K562 (cell line): ENCODE measurements around the gene ACTN4. TPM values are rescaled to one million over a fixed set of nuclear protein-coding genes. Genes with fewer than 3 reads are reported as not detected.
A peak's percentile ranks its signal among the peaks of the same experiment; 100 is the strongest.

Experiments used
- ATAC-seq: fragments of 200-7000 bp; cut with Tn5 transposase; 3 replicates; pipeline ENCODE4 v1.9.1; 2020; ENCODE audit warnings: moderate library complexity
- BruUV-seq: library from RNA; stranded (reverse); fragments of 400-500 nt; replicated peaks from 2 replicates; lab custom pipeline; 2021; lab: Mats Ljungman, UMichigan
- CTCF ChIA-PET: fragments of 300-600 bp; formaldehyde crosslinking; extraction: SDS; loops from one replicate; lab custom pipeline; 2021; ENCODE audit warnings: low intra/inter-chr PET ratio; lab: Yijun Ruan, JAX
- POLR2A ChIA-PET: fragments of 300-600, 350-650 bp; sonication (Branson Sonifier 250); formaldehyde crosslinking; extraction: SDS; loops from one replicate; lab custom pipeline; 2021; ENCODE audit warnings: antibody characterized with exemption, inconsistent platforms; lab: Yijun Ruan, JAX
- DNase-seq, 4 experiments: peaks; one replicate each; pipeline versions ENCODE4 v3.0.0 to v3.0.0-alpha.2; 2011 to 2018; ENCODE audit warnings: low spot score in 3 of 4, mixed read lengths in 3 of 4; ENCODE audit errors: extremely low read depth in 1 of 4
- FAIRE-seq: peaks from 2 replicates; lab custom pipeline; 2011; peaks lifted over from hg19 to GRCh38; lab: Jason Lieb, UNC
- H2AFZ ChIP-seq: 2 replicates; pipeline ENCODE4 v1.6.0; 2011; ENCODE audit warnings: low read depth, low read length, control low read depth, inconsistent platforms
- H3K27ac ChIP-seq: fragments of 200-600 bp; 3 replicates; pipeline ENCODE4 v1.8.0; 2011; ENCODE audit warnings: low read depth, mild to moderate bottlenecking, control low read depth, inconsistent platforms, low read length, moderate library complexity, mixed read lengths; ENCODE audit errors: extremely low read depth
- H3K27me3 ChIP-seq, 2 experiments: fragments of 300-600 bp in 1 of 2; 2 replicates in 1 of 2; 3 replicates in 1 of 2; pipeline versions ENCODE4 v1.6.0 to v1.8.0; 2011; ENCODE audit warnings: inconsistent platforms in 2 of 2, low read length in 2 of 2, mild to moderate bottlenecking in 1 of 2, mixed read lengths in 1 of 2, moderate library complexity in 1 of 2; ENCODE audit not compliant: control insufficient read depth in 2 of 2, insufficient read depth in 2 of 2
- H3K36me3 ChIP-seq: fragments of 300-600 bp; 3 replicates; pipeline ENCODE4 v1.8.0; 2011; ENCODE audit warnings: mild to moderate bottlenecking, low read length, inconsistent platforms; ENCODE audit not compliant: control insufficient read depth, insufficient read depth
- H3K4me1 ChIP-seq, 2 experiments: fragments of 200-600 bp in 1 of 2; replicated peaks in 1 of 2; 2 replicates in 1 of 2; 3 replicates in 1 of 2; pipeline versions ENCODE4 v1.5.1 to v1.8.0; 2011; ENCODE audit warnings: inconsistent platforms in 2 of 2, low read length in 2 of 2, mild to moderate bottlenecking in 1 of 2, mixed read lengths in 1 of 2, moderate library complexity in 1 of 2; ENCODE audit not compliant: control insufficient read depth in 2 of 2, insufficient read depth in 2 of 2
- H3K4me2 ChIP-seq: 2 replicates; pipeline ENCODE4 v1.6.1; 2011; ENCODE audit warnings: low read length, control low read depth, inconsistent platforms, mixed read lengths; ENCODE audit not compliant: insufficient read depth
- H3K4me3 ChIP-seq: fragments of 200-600 bp; sonication (generic), shearing (Covaris generic); 2 replicates; pipeline ENCODE4 v1.5.1; 2016; ENCODE audit warnings: control low read depth, inconsistent platforms
- H3K79me2 ChIP-seq: fragments of 200-600 bp; 3 replicates; pipeline ENCODE4 v1.8.0; 2011; ENCODE audit warnings: low read length, inconsistent platforms; ENCODE audit not compliant: control insufficient read depth, insufficient read depth
- H3K9ac ChIP-seq, 2 experiments: 2 replicates each; pipeline versions ENCODE4 v1.6.0 to v1.6.1; 2011; ENCODE audit warnings: low read depth in 2 of 2, low read length in 2 of 2, control low read depth in 1 of 2, inconsistent platforms in 1 of 2, mild to moderate bottlenecking in 1 of 2, mixed read lengths in 1 of 2; ENCODE audit not compliant: insufficient read depth in 1 of 2
- H3K9me1 ChIP-seq: one replicate; pipeline ENCODE4 v1.6.0; 2011; ENCODE audit warnings: inconsistent platforms, mild to moderate bottlenecking, low read length, moderate library complexity; ENCODE audit not compliant: control insufficient read depth, insufficient read depth
- H3K9me3 ChIP-seq: replicated peaks from 2 replicates; pipeline ENCODE4 v1.5.1; 2011; ENCODE audit warnings: low read depth, low read length, inconsistent platforms; ENCODE audit not compliant: control insufficient read depth, insufficient read depth
- H4K20me1 ChIP-seq: replicated peaks from 2 replicates; pipeline ENCODE4 v1.6.1; 2011; ENCODE audit warnings: low read length, inconsistent platforms, mixed read lengths; ENCODE audit not compliant: control insufficient read depth, insufficient read depth
- CC2D1A ChIP-seq: fragments of 450-650 bp; IDR thresholded peaks from 2 replicates; pipeline ENCODE4 v1.6.1; 2017; ENCODE audit warnings: mild to moderate bottlenecking
- CEBPZ ChIP-seq: fragments of 150-350 bp; IDR thresholded peaks from 2 replicates; pipeline ENCODE4 v1.6.1; 2014; ENCODE audit warnings: low read depth, mild to moderate bottlenecking, low read length, borderline replicate concordance
- ELK1 ChIP-seq: sonication (generic); formaldehyde crosslinking; IDR thresholded peaks from 2 replicates; pipeline ENCODE4 v1.8.1; 2022; ENCODE audit warnings: missing genetic modification reagents
- NFATC3 ChIP-seq: fragments of 450-650 bp; IDR thresholded peaks from 2 replicates; pipeline ENCODE4 v1.6.1; 2017; ENCODE audit warnings: mild to moderate bottlenecking
- ZBTB1 ChIP-seq: sonication (generic); formaldehyde crosslinking; IDR thresholded peaks from 2 replicates; pipeline ENCODE4 v1.8.1; 2023; ENCODE audit warnings: missing genetic modification reagents, low read depth, mild to moderate bottlenecking, borderline replicate concordance
- ZBTB33 ChIP-seq: sonication (generic); formaldehyde crosslinking; IDR thresholded peaks from 2 replicates; pipeline ENCODE4 v1.8.1; 2023; ENCODE audit warnings: mild to moderate bottlenecking, missing genetic modification reagents
- WGBS: fragments of 100-300 bp; shearing (Covaris generic); methylation state at CpG from one replicate; pipeline ENCODE4 v1.1.6; 2016; ENCODE audit warnings: low coverage, mixed read lengths; ENCODE audit not compliant: insufficient coverage; ENCODE audit errors: missing lambda C conversion rate; 5-methylcytosine and 5-hydroxymethylcytosine counted together
- in situ Hi-C: fragments of 300-500 bp; cut with MboI; formaldehyde crosslinking; loops from 4 replicates; pipeline ENCODE4 v1.15.0; 2018; ENCODE audit warnings: inconsistent platforms, mixed read lengths
- intact Hi-C: fragments of 100-400 bp; cut with micrococcal nuclease; formaldehyde crosslinking; loops from 2 replicates; pipeline ENCODE4 v1.14.2; 2022
- polyA plus RNA-seq, 8 experiments: library from polyadenylated mRNA; depleted of rRNA in 4 of 8; stranded (reverse) in 5 of 8; unstranded in 3 of 8; fragments of >200 nt; fragmentation: Nextera tagmentation in 2 of 8; fragmentation: Illumina TruSeq in 1 of 8; extraction: Ambion mirVana in 2 of 8; extraction: Trizol in 1 of 8; gene quantifications; 2 replicates each; pipeline versions ENCODE4 v1.2.1 to v1.2.3, GENCODE V29; 2011 to 2014; ENCODE audit warnings: inconsistent platforms in 1 of 8, missing spikeins in 1 of 8
- total RNA-seq, 7 experiments: library from RNA; depleted of rRNA in 6 of 7; stranded (reverse); fragments of >200 nt in 6 of 7; fragmentation: Illumina TruSeq in 2 of 7; extraction: Trizol in 2 of 7; gene quantifications; 2 replicates each; pipeline versions ENCODE4 v1.2.1 to v1.2.3, GENCODE V29; 2011 to 2021; ENCODE audit warnings: low replicate concordance in 1 of 7

The ACTN4 gene
- total and polyA plus RNA-seq, 9 of the 15 experiments (the other 6 are each of a cell fraction or from before 2014, with no cell fraction given) = 3.1 to 385 (median 125) TPM

- intact Hi-C loops (loop anchor here (5.0 to 10.0 kb wide), 3 partner anchors 94 to 197 kb away; partner anchors contain the start of genes ECH1, MRPS12 and SARS2), in situ Hi-C loops (no loop called here)
- CTCF ChIA-PET = no interaction called here
- Histone ChIP-seq H3K9me3 (no peaks in the 10 kb centered on the region), H3K9me1 (no peaks in the 10 kb centered on the region), H4K20me1 (no peaks in the 10 kb centered on the region), H3K27ac (no peak overlapping the region), H3K4me3 (no peak overlapping the region), H3K9ac (peak overlapping the region; percentile 50 to 89; a peak in 2 of 4 replicates), H3K36me3 (0 out of 3 replicates have a peak, but pooled peaks cover 2% of the 10 kb centered on the region), H3K27me3 (no peaks in the 10 kb centered on the region), H3K79me2 (peaks cover 8% of the 10 kb centered on the region; the same call in 1 of the 3 replicates), H3K4me2 (peak overlapping the region; percentile 68), H2AFZ (0 out of 2 replicates have a peak overlapping the region, but pooled peaks have one; percentile 53), H3K4me1 (peaks cover 19 to 55% of the 10 kb centered on the region in 2 experiments; a peak in 4 of 5 replicates)
- DNase-seq = no peak
- POLR2A ChIA-PET = interaction anchor here (0.6 to 0.9 kb wide), 3 partner anchors 10 to 44 kb away, joined by 3 to 5 read pairs (median 3); no protein-coding TSS in a partner anchor
- no peak for TF ChIP-seq ZBTB1 (CRISPR knock-in tag)
- no peak; the same call in 1 of the 2 replicates for TF ChIP-seq CC2D1A
- no peak for TF ChIP-seq ELK1 (CRISPR knock-in tag)
- TF ChIP-seq ZBTB33 (CRISPR knock-in tag) = 0 out of 2 replicates have a peak, but pooled peaks have one; percentile 28
- no peak for TF ChIP-seq CEBPZ
- TF ChIP-seq NFATC3 = no peak
- WGBS = 92% methylated on average over 20 of the region's 21 CpGs
- BruUV-seq = TSS peak; percentile 56
- FAIRE-seq = peak; percentile 51
- no peak for ATAC-seq
These were observed 90.7 kb downstream of the ACTN4 start for GRCh38 chr19:38737921-38738737.
